ENCODE data around the gene USP21. TPM values are rescaled to one million over a fixed set of nuclear protein-coding genes. Genes with fewer than 3 reads are reported as not detected.
A peak's percentile ranks its signal among the peaks of the same experiment; 100 is the strongest.

USP21 gene
- total and polyA plus RNA-seq, 2 of the 13 experiments (the other 11 are each of a cell fraction or from before 2014, with no cell fraction given): 10.1 to 33.1 TPM

- FAIRE-seq: no peak
- intact Hi-C loops (cut with micrococcal nuclease; ENCODE audit: unreplicated experiment) (no loop called here), in situ Hi-C loops (cut with HindIII; ENCODE audit: extremely low pct_ligation_motif_present, low pct_unique_long_range_greater_than_20kb) (no loop called here)
- no peak for DNase-seq (ENCODE audit: low spot score)
- Histone ChIP-seq H3K27ac (ENCODE audit: extremely low read length, insufficient read depth, low read length) (no peak overlapping the region), H4K20me1 (ENCODE audit: insufficient read depth, low read length) (no peaks in the 10 kb centered on the region), H3K9ac (ENCODE audit: insufficient read depth, low read depth, low read length) (no peak overlapping the region), H3K4me2 (ENCODE audit: low read depth, low read length) (no peak overlapping the region), H3K36me3 (replicated peaks in 1 of 2; ENCODE audit: control insufficient read depth in 1 of 2, insufficient read depth in 2 of 2, low read length in 2 of 2) (no peaks in the 10 kb centered on the region; a peak in 1 of 5 replicates), H3K9me3 (ENCODE audit: low read length) (no peaks in the 10 kb centered on the region), H3K79me2 (ENCODE audit: insufficient read depth, low read length) (no peaks in the 10 kb centered on the region), H2AFZ (ENCODE audit: low read length) (no peak overlapping the region), H3K27me3 (ENCODE audit: control insufficient read depth in 1 of 2, insufficient read depth in 2 of 2, low read length in 2 of 2) (no peaks in the 10 kb centered on the region), H3K4me1 (ENCODE audit: insufficient read depth, low read length) (peaks cover 9% of the 10 kb centered on the region), H3K4me3 (replicated peaks in 1 of 3; ENCODE audit: insufficient read depth in 1 of 3, low read depth in 2 of 3, low read length in 3 of 3) (no peak overlapping the region)
- ATAC-seq: peak; percentile 35; the same call in 1 of the 3 replicates
- POLR2A ChIA-PET: no interaction called here
- 35% methylated on average over 3 of the region's 3 CpGs for WGBS (ENCODE audit: low lambda C conversion rate)
- CTCF ChIA-PET (ENCODE audit: low intra/inter-chr PET ratio, low total read pairs): no interaction called here
- no TSS peak for BruUV-seq (replicated peaks)
- no peak for TF ChIP-seq GPBP1L1 (CRISPR knock-in tag; IDR thresholded peaks at IDR 0.05)
- no peak for TF ChIP-seq ZNF772 (CRISPR knock-in tag; IDR thresholded peaks at IDR 0.05)
- no peak for TF ChIP-seq ZMAT3 (CRISPR knock-in tag; conservative IDR thresholded peaks at IDR 0.05)
- no peak for TF ChIP-seq DMTF1 (CRISPR knock-in tag; IDR thresholded peaks at IDR 0.05)
- no peak for TF ChIP-seq ZNF24 (IDR thresholded peaks at IDR 0.05)
- TF ChIP-seq FOXO4 (CRISPR knock-in tag; conservative IDR thresholded peaks at IDR 0.05): no peak
- TF ChIP-seq KMT2B (CRISPR knock-in tag; IDR thresholded peaks at IDR 0.05): no peak
- TF ChIP-seq ZNF530 (CRISPR knock-in tag; IDR thresholded peaks at IDR 0.05; ENCODE audit: low read depth): no peak
- no peak for TF ChIP-seq PCBP2 (optimal IDR thresholded peaks at IDR 0.05; ENCODE audit: low read depth, low read length, poor library complexity, severe bottlenecking)
- TF ChIP-seq HOMEZ (CRISPR knock-in tag; IDR thresholded peaks at IDR 0.05; ENCODE audit: low read depth): no peak
- TF ChIP-seq ZFP36L1 (CRISPR knock-in tag; IDR thresholded peaks at IDR 0.05): no peak
- no peak for TF ChIP-seq NFATC3 (CRISPR knock-in tag; IDR thresholded peaks at IDR 0.05)
- no peak for TF ChIP-seq ZBTB25 (CRISPR knock-in tag; IDR thresholded peaks at IDR 0.05)
- no peak for TF ChIP-seq CEBPZ (IDR thresholded peaks at IDR 0.05; ENCODE audit: low read length)
These were observed 28.0 kb downstream of the USP21 start for GRCh38 chr1:161187311-161187710.
